Stimulated activated effector memory CD8-positive, alpha-beta T cell treated with anti-CD3 and anti-CD28 coated beads, Interleukin-12 subunit alpha, Interleukin-12 subunit beta, amount 100 ng/mL, for 72 hours (primary cell): ENCODE measurements around the gene FAM24B.
A peak's percentile ranks its signal among the peaks of the same experiment; 100 is the strongest.
"Not testable (repeated sequence)": the region's sequence is repeated elsewhere in the genome, so short reads cannot be mapped to it uniquely, and the experiment has no call there.

Experiments used
- ATAC-seq: fragments of 150-1000 bp; cut with Tn5 transposase; 2 replicates; pipeline ENCODE4 v1.10.0; 2021
- DNase-seq, 2 donors: peaks; one replicate each; pipeline ENCODE4 v3.0.0; 2021 to 2022; ENCODE audit warnings: low spot score in 2 of 2
- H3K27ac Mint-ChIP-seq: one replicate; pipeline ENCODE4 v1.8.0; 2022; ENCODE audit warnings: mild to moderate bottlenecking, mixed read lengths
- H3K36me3 Mint-ChIP-seq: one replicate; pipeline ENCODE4 v1.8.0; 2022; ENCODE audit warnings: mild to moderate bottlenecking, mixed read lengths
- H3K4me1 Mint-ChIP-seq: one replicate; pipeline ENCODE4 v1.8.0; 2022; ENCODE audit warnings: mixed read lengths
- H3K4me3 Mint-ChIP-seq: one replicate; pipeline ENCODE4 v1.8.0; 2022; ENCODE audit warnings: mild to moderate bottlenecking, mixed read lengths
- H3K9me3 Mint-ChIP-seq: one replicate; pipeline ENCODE4 v1.8.0; 2022; ENCODE audit warnings: mixed read lengths

FAM24B gene

DNA sequence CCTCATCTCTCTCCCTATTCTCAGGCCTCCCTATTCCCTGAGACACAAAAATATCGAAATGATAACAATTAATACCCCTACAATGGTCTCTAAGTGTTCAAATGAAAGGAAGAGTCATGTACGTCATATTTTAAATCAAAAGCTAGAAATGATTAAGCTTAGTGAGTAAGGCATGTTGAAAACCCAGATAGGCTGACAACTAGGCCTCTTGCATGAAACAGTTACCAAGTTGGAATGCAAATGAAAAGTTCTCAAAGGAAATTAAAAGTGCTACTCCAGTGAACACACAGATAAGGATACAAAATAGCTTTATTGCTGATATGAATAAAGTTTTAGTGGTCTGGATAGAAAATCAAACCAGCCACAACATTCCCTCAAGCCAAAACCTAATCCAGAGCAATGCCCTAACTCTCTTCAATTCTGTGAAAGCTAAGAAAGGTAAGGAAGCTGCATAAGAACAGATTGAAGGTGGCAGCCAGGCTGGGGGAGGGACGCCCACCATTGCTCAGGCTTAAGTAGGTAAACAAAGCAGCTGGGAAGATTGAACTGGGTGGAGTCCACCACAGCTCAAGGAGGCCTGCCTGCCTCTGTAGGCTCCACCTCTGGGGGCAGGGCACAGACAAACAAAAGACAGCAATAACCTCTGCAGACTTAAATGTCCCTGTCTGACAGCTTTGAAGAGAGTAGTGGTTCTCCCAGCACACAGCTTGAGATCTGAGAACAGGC lies 12.5 kb downstream of the FAM24B start:
- not testable (repeated sequence) for H3K4me3 Mint-ChIP-seq, H3K9me3 Mint-ChIP-seq, DNase-seq, H3K36me3 Mint-ChIP-seq, H3K27ac Mint-ChIP-seq
- peaks cover 39% of the 10 kb centered on the region for H3K4me1 Mint-ChIP-seq
- ATAC-seq: peak; percentile 46

DNA sequence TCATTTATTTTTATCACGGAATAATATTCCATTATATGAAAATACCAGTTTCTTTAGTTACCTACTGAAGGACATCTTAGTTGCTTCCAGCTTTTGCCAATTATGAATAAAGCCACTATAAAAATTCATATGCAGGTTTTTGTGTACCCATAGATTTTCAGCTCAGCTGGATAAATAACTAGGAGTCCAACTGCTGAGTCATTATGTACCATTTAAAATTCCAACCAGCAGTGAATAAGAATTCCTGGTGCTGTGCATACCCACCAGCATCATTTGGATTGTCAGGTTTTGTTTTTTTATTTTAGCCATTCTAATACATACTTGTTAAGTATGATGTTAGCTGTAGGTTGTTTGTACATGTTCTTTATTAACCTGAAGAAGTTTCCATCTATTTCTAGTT lies 14.5 kb downstream of the FAM24B start:
- H3K36me3 Mint-ChIP-seq: no peaks in the 10 kb centered on the region
- ATAC-seq: no peak
- no peaks in the 10 kb centered on the region for H3K9me3 Mint-ChIP-seq
- DNase-seq: no peak
- no peak overlapping the region for H3K27ac Mint-ChIP-seq
- peaks cover 40% of the 10 kb centered on the region for H3K4me1 Mint-ChIP-seq
- no peak overlapping the region for H3K4me3 Mint-ChIP-seq

DNA sequence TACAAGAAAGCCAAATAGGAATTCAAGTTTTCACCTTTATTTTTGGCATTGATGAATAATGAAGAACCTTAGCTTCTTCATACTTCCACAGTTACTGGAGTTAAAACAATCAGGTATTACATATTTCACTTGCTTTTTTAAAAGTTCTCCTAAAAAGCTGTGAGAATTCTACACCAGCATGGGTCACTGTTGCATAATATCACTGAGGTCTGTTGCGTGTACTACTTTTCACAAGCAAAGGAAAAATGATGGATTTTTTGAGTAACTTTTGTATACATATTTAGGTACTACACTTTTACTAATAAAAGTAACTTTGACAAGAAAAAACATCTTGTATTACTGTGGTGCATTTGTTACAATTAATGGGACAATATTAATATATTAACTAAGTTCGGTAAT lies 15.2 kb downstream of the FAM24B start:
- H3K27ac Mint-ChIP-seq: no peak overlapping the region
- no peaks in the 10 kb centered on the region for H3K9me3 Mint-ChIP-seq
- DNase-seq: no peak
- ATAC-seq: no peak
- peaks cover 33% of the 10 kb centered on the region for H3K4me1 Mint-ChIP-seq
- no peak overlapping the region for H3K4me3 Mint-ChIP-seq
- H3K36me3 Mint-ChIP-seq: no peaks in the 10 kb centered on the region

DNA sequence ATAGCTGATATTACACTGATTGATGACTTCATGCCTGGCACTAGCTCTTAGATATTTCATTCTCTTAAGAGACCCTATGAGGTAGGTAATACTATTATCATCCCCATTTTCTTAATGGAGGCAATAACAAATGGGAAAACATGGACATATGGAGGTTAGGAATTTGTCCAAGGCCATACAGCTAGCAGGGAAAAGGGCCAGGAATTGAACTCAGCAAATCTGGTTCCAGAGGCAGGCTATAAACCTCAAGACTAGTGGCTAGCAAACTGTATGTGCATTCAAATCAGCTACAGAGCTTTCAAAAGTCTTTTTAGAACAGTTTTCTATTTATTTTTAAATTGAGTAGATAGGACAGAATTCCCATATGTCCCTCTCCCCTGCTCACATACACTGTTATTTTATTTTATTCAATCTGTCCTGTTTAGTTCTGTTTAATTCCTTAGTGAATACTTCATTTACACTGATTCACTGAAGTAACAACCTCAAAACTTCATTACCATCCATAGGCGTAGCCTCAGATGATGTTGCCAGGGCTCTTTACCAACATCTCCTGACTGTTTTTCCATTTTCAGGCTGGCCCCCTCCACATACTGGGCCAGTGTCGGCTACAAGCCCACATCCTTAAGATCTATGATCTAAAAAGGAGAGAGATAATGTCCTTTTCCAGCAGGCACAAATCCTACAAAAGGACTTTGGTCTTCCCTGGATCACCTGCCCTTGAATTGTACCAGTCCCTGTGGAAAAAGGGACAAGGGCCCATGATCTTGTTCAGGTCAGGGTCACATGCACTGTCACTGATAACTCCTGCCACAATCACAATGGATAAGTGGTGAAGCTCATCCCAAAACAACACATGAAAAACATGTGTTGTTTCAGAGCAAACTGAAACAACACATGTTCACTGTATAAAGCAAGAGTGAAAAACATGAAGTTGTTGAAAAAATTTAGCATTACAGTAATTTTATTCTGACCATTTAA lies 15.9 kb downstream of the FAM24B start:
- Mint-ChIP-seq H3K9me3 (no peaks in the 10 kb centered on the region), H3K27ac (no peak overlapping the region), H3K4me1 (peaks cover 33% of the 10 kb centered on the region), H3K4me3 (no peak overlapping the region), H3K36me3 (no peaks in the 10 kb centered on the region)
- ATAC-seq (no peak), DNase-seq (no peak)

DNA sequence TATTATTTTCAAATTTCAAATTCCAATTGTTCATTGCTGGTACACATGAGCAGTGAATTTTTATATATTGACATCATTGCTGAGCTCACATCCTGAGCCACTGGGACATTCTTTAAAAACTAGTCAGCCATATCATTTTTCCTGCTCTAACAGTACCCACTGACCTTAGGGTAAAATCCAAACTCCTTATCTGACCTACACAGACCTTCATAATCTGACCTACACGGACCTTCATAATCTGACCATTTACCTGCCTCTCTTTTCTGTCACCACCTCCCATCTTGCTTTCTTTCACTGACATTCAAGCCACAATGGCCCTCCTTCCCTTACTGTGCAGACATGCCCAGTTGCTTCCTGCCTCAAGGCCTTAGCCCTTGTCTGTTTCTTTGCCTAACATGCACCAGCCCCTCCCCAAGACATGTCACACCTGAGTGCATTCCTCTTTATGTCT lies 17.6 kb downstream of the FAM24B start:
- no peak overlapping the region for H3K4me3 Mint-ChIP-seq
- no peaks in the 10 kb centered on the region for H3K36me3 Mint-ChIP-seq
- no peaks in the 10 kb centered on the region for H3K9me3 Mint-ChIP-seq
- no peak overlapping the region for H3K27ac Mint-ChIP-seq
- ATAC-seq (no peak), DNase-seq (no peak)
- peaks cover 27% of the 10 kb centered on the region for H3K4me1 Mint-ChIP-seq

DNA sequence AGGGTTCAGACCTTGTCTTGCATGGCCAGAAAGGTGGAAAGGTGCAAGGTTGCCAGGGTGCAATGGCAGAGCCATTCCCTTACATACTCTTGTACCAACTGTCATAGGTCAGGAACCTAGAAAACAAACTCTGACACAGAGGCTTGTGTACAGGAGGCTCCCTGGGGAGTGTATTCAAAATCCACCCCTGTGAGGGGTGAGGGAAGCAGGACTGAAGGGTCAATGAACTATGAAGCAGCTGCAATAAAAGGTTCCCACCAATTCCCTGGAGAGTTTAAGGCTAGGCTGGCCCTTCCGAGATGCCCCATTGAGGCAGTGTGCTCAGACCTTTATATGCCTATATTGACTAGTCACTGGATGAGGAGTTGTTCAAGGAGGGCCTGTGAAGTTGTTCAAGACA lies 19.9 kb downstream of the FAM24B start:
- ATAC-seq (no peak), DNase-seq (no peak)
- Mint-ChIP-seq H3K27ac (no peak overlapping the region), H3K4me1 (peaks cover 38% of the 10 kb centered on the region), H3K9me3 (no peaks in the 10 kb centered on the region), H3K4me3 (no peak overlapping the region), H3K36me3 (peaks cover 13% of the 10 kb centered on the region)

DNA sequence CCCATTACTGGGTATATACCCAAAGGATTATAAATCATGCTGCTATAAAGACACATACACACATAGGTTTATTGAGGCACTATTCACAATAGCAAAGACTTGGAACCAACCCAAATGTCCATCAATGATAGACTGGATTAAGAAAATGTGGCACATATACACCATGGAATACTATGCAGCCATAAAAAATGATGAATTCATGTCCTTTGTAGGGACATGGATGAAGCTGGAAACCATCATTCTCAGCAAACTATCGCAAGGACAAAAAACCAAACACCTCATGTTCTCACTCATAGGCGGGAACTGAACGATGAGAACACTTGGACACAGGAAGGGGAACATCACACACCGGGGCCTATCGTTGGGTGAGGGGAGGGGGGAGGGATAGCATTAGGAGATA lies 21.3 kb downstream of the FAM24B start:
- not testable (repeated sequence) for ATAC-seq, DNase-seq, H3K4me3 Mint-ChIP-seq, H3K27ac Mint-ChIP-seq, H3K9me3 Mint-ChIP-seq
- H3K36me3 Mint-ChIP-seq: peaks cover 25% of the 10 kb centered on the region
- peaks cover 39% of the 10 kb centered on the region for H3K4me1 Mint-ChIP-seq

DNA sequence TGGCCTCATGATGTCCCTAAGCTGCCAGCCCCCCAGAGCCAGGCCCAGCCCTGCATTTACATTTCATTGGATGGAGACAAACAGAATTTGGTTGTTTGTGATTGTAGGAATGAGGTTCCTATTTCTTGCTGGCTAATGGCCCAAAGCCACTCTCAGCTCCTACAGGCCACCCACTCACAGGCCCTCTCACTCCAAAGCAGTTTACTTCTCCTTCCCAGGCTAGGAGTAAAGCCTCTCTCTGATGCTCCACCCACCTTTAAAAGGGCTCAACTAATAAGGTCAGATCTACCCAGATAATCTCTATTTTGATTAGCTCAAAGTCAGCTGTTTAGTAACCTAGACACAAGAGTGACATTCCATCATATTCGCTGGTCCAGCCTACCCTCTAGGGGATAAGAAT lies 22.5 kb downstream of the FAM24B start:
- no peak for ATAC-seq

DNA sequence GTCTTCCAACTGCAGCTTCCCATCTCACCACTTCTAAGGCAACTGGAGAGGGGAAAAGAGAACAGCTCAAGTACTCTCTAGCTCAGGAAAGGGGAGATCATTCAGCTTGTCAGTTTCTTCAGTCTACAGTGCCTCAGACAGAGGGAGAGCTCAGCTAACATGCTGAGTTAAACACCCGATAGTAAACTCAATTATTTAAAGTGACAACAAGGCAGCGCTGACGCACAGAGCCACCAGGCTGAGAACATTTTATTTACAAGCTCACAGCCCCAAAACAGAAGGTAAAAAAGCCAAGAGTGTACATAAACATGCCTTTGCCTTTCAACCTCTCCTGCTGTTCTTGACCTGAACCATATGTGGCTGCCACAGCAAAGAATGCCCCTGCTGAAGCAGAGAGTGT lies 23.6 kb downstream of the FAM24B start:
- H3K4me1 Mint-ChIP-seq: peaks cover 34% of the 10 kb centered on the region
- H3K36me3 Mint-ChIP-seq: peaks cover 45% of the 10 kb centered on the region
- H3K9me3 Mint-ChIP-seq: no peaks in the 10 kb centered on the region
- H3K27ac Mint-ChIP-seq: no peak overlapping the region
- no peak overlapping the region for H3K4me3 Mint-ChIP-seq
- DNase-seq (no peak), ATAC-seq (no peak)

More for the DNA sequence above, 22.5 kb downstream of the FAM24B start:
- Mint-ChIP-seq H3K4me1 (peaks cover 38% of the 10 kb centered on the region), H3K4me3 (no peak overlapping the region), H3K9me3 (no peaks in the 10 kb centered on the region), H3K27ac (no peak overlapping the region), H3K36me3 (peaks cover 34% of the 10 kb centered on the region)
- no peak for DNase-seq

DNA sequence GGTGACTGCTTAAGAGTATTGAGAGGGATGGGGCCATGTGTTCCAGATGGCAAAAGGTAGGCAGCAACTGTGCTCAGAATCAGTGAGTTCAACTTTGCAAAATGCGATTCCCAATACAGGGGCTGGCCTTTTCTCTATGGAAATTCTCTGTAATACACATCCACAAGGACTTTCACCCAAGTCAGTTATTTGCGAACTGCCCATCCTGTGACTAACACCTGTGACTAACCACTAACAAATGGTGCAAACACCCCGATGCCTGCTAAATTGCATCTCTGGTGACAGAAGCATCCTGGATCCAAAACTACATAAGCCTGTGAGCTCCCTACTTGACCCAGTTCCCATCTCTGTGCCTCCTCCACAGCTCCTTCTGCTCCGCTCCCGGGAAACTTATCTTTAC lies 24.7 kb downstream of the FAM24B start:
- H3K9me3 Mint-ChIP-seq: no peaks in the 10 kb centered on the region
- DNase-seq (no peak), ATAC-seq (no peak)
- no peak overlapping the region for H3K27ac Mint-ChIP-seq
- H3K4me1 Mint-ChIP-seq: peaks cover 34% of the 10 kb centered on the region
- H3K4me3 Mint-ChIP-seq: no peak overlapping the region
- peaks cover 54% of the 10 kb centered on the region for H3K36me3 Mint-ChIP-seq

DNA sequence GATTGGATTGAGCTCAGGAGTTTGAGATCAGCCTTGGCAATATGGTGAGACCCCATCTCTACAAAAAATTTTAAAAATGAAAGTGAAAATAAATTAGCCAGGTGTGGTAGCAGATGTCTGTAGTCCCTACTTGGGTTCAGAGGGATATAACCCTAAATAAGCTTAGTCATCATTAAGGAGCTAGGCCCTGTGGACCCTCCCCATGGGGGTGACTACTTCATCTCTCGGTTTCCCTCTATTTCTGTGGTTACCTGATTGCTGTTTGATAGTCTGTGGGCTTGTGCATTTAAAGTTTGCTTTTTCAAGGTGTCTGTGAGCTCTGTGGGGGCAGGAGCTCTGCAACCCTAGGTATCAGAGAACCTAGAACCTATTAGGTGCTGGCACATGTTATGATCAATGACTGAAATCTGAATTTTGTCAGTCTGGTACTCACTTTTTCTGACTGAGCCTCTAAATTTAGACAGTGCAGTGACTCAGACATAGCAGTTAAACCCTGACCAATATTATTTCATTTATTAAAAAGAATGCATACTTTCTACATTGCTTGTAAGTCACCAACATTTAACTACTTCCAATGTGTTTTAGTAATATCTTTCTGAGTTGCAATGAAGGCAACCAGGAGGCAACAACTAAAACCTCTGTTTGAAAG lies 25.6 kb downstream of the FAM24B start:
- Mint-ChIP-seq H3K4me3 (no peak overlapping the region), H3K9me3 (no peaks in the 10 kb centered on the region), H3K36me3 (peaks cover 62% of the 10 kb centered on the region), H3K27ac (peak overlapping the region; percentile 63), H3K4me1 (peaks cover 34% of the 10 kb centered on the region)
- DNase-seq: no peak
- no peak for ATAC-seq

DNA sequence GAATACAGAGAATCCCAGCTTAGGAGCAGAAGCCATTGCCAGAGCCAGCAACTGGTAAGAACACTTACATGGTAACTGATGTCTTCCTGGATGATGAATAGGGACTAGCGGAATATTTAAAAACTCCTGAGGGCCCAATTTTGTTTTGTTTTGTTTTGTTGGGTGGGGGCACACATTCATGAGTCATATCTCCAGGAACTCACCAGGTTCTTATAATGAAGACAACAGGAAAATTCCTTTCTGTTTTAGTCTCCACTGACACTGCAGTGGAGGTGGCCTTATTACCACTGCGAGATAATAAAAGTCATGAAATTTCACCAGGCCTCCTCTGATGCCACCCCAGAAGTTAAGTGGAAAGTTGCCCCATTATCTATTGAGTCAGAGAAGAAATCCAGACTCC lies 27.1 kb downstream of the FAM24B start:
- peaks cover 42% of the 10 kb centered on the region for H3K4me1 Mint-ChIP-seq
- H3K36me3 Mint-ChIP-seq: peaks cover 64% of the 10 kb centered on the region
- ATAC-seq: no peak
- no peaks in the 10 kb centered on the region for H3K9me3 Mint-ChIP-seq
- DNase-seq: no peak
- no peak overlapping the region for H3K27ac Mint-ChIP-seq
- no peak overlapping the region for H3K4me3 Mint-ChIP-seq

DNA sequence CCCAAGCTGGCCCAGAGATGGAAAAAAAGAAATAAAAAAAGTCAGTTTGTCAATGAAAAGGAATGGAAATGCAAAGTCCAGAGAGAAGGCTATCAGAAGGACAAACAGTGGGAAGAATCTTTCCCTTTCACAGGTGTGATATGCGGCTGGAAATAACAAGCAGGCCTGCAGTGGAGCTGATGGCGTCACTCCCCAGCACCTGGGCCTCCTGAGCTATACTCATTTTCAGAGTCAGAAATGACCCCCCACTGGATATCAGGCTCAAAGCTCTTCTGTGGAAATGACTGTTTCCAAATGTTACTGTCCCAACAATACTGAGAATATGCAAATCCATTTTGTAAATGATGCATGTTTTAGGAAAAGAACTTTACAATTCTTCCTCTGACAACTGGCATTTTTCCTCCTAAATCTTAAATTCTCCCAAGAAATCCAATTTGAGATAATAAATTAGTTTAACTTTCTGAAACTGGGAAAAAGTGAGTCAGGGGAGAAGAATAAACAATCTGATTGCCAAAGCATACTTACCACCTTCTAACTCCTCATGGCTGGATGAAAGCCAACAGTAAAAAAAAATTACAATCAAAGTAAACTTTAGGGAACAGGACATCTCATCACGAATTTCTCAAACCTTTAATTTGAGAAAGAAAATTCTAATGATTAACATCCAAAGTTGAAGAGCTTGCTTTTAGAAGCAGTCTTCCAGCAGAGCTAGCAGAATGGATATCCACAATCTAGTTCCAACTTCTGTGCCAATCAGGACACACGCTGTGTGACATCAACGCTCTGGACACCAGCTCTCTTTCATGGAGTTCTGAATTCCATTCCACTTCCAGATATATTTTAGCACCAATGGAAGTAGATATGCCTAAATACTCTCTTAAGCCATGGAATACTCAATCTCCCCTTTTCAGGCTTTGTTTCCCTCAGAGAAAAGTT lies 28.4 kb downstream of the FAM24B start:
- DNase-seq (no peak), ATAC-seq (peak; percentile 45)
- peaks cover 29% of the 10 kb centered on the region for H3K4me1 Mint-ChIP-seq
- peaks cover 64% of the 10 kb centered on the region for H3K36me3 Mint-ChIP-seq
- peaks cover 2% of the 10 kb centered on the region for H3K9me3 Mint-ChIP-seq
- no peak overlapping the region for H3K27ac Mint-ChIP-seq
- H3K4me3 Mint-ChIP-seq: no peak overlapping the region

DNA sequence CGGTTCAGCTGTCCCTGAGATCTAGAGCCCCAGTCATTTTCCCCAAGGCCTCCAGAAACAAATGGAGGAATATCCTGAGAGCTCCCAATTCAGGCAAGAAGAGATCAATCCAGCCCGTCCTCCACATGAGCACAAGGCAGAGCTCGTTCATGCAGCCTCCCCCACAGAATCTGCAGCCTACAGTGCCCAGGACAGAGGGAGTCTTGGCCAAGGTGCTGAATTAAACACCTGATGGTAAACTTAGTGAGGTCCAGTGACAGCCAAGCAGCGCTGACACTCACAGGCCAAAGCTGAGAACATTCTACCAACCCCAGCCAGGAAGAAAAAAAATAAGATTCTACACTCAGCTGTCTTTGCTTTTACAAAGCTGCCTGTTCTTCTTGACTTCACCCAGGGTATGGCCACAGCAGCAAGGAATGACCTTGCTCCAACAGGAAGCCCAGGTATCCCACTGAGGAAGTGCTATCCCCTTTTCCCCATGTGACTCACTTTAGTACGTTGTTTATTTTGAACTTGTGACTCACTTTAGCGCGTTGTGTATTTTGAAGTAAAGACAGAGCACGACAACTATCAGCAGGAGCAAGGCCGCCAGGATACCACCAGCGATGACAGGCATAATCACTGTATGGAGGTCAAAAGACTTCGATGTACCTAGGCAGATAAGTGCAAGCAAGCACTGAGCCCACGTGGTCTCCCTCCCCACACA lies 29.3 kb downstream of the FAM24B start:
- peaks cover 2% of the 10 kb centered on the region for H3K9me3 Mint-ChIP-seq
- ATAC-seq (no peak), DNase-seq (no peak)
- H3K36me3 Mint-ChIP-seq: peaks cover 63% of the 10 kb centered on the region
- H3K4me1 Mint-ChIP-seq: peaks cover 22% of the 10 kb centered on the region
- H3K4me3 Mint-ChIP-seq: no peak overlapping the region
- H3K27ac Mint-ChIP-seq: no peak overlapping the region
